H1 (cell line): ENCODE results near the gene PPIP5K1.

Experiments used
- CHD1 ChIP-seq: IDR thresholded peaks from 2 replicates; pipeline ENCODE4 v1.6.1; 2012; ENCODE audit warnings: low read depth, low read length, improper control_type of control experiment
- POLR2A ChIP-seq, 2 experiments: IDR thresholded peaks; 1 replicate in 1 of 2; 2 replicates in 1 of 2; pipeline ENCODE4 v1.6.1; 2011; ENCODE audit warnings: low read depth in 2 of 2, low read length in 2 of 2, mild to moderate bottlenecking in 2 of 2; ENCODE audit errors: control extremely low read depth in 1 of 2
- TAF7 ChIP-seq: optimal IDR thresholded peaks from 2 replicates; pipeline ENCODE3; 2011; ENCODE audit warnings: low read depth, mild to moderate bottlenecking, inconsistent platforms, low read length, moderate library complexity, borderline replicate concordance
- YY1 ChIP-seq: IDR thresholded peaks from 2 replicates; pipeline ENCODE4 v1.6.1; 2011; ENCODE audit warnings: low read depth, mild to moderate bottlenecking, low read length
- TF ChIP-seq, protein P1 (sequence below): IDR thresholded peaks from 2 replicates; pipeline ENCODE4 v1.6.1; 2011; ENCODE audit warnings: low read depth, mild to moderate bottlenecking, low read length; ENCODE audit not compliant: insufficient read depth

DNA sequence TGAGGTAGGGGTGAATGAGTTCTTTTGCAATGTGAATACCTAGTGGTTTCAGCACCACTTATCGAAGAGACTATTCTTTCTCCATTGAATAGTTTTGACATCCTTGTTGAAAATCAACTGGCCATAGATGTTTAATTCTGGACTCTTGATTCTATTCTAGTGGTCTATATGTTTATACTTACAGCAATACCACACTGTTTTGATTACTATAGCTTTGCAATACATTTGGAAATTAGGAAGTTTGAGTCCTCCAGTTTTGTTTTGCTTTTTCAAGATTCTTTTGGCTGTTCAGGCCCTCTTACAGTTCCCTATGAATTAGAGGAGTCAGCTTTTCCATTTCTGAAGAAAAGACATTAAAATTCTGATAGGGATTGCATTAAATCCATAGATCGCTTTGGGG lies 42.5 kb downstream of the PPIP5K1 start:
- TF ChIP-seq POLR2A (IDR thresholded peaks at IDR 0.05; ENCODE audit: control extremely low read depth in 1 of 2, low read depth in 2 of 2, low read length in 2 of 2) = no peak
- no peak for TF ChIP-seq TAF7
- TF ChIP-seq, protein P1, sequence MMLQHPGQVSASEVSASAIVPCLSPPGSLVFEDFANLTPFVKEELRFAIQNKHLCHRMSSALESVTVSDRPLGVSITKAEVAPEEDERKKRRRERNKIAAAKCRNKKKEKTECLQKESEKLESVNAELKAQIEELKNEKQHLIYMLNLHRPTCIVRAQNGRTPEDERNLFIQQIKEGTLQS = no peak
- no peak for TF ChIP-seq YY1
- TF ChIP-seq CHD1 = no peak
